Tibial nerve (tissue), 3 donors: Measurements from ENCODE around the gene ZNF500.

Source experiments
- CTCF ChIP-seq, 5 experiments: fragments of 200-600 bp in 3 of 5; fragments of 450-650 bp in 2 of 5; sonication (generic) in 3 of 5; IDR thresholded peaks; one replicate each; pipeline ENCODE4 v1.5.1; 2016 to 2019; ENCODE audit warnings: antibody characterized with exemption in 5 of 5, mild to moderate bottlenecking in 3 of 5, moderate library complexity in 2 of 5
- POLR2A ChIP-seq, 2 donors: fragments of 450-650 bp; IDR thresholded peaks; one replicate each; pipeline ENCODE4 v1.6.1; 2017; ENCODE audit warnings: antibody characterized with exemption in 2 of 2, mild to moderate bottlenecking in 2 of 2, moderate library complexity in 2 of 2

GRCh38 chr16:4723071-4723767, 43.7 kb downstream of the ZNF500 start:
- TF ChIP-seq CTCF (IDR thresholded peaks at IDR 0.05) (no peak), POLR2A (IDR thresholded peaks at IDR 0.05) (no peak)
